Nucleus accumbens (tissue), 56 donors: ENCODE measurements around the gene ALG2.
"Not testable (repeated sequence)": the region's sequence is repeated elsewhere in the genome, so short reads cannot be mapped to it uniquely, and the experiment has no call there.

Source experiments
- DNase-seq, 56 donors: peaks; one replicate each; lab custom pipeline; 2025; lab: John Stamatoyannopoulos, UW

ALG2 gene

DNA sequence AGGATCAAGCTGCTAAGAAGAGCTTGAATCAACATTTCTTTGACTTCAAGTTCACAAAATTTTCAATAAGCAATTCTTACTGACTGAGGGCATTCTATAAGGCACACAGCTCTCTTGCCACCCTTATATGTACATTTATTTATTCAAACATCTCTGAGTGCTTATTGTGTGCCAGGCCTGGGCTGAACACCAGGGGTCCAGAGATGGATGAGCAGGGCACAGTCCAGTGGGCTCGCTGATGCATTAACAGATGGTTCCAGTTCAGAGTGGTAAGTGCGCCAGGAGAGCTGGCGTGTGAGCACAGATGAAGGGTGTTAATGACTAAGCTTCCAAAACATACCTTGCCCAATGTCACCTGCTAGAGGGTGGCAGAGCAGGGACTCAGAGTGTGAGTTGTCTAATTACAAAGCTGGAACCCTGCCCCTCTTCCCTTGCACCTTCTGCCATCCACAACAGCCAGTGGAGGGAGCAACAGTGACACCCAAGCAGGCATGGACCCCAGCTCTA is 24.6 kb downstream of the ALG2 start:
- DNase-seq: no peak

DNA sequence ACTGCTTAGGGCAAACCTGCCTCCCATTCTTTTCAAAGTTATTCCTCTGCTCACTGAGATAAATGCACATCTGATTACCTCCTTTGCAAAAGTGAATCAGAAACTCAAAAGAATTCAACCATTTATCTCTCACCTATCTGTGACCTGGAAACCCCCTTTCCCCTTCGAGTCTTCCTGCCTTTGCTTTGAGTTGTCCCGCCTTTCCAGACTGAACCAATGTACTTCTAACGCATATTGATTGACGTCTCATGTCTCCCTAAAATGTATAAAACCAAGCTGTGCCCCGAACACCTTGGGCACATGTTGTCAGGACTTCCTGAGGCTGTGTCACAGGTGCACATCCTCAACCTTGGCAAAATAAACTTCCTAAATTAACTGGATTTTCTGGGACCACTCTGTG is 25.3 kb downstream of the ALG2 start:
- not testable (repeated sequence) for DNase-seq

DNA sequence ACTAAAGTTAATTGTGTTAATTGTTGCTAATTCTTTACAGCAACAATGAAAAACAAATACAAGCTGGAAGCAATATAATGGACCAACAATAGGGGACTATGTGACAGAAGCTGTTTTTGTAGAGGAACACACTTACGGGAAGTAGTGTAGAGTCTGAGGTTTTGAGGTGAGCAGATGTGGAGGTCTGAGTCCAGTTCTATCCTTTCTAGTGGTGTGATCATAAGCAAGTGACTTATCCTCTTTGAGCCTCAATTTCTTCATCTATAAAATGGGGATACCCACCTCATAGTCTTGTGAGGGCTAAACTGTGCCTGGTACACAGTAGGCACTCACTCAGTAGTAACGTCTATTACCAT is 28.3 kb downstream of the ALG2 start:
- no peak for DNase-seq

DNA sequence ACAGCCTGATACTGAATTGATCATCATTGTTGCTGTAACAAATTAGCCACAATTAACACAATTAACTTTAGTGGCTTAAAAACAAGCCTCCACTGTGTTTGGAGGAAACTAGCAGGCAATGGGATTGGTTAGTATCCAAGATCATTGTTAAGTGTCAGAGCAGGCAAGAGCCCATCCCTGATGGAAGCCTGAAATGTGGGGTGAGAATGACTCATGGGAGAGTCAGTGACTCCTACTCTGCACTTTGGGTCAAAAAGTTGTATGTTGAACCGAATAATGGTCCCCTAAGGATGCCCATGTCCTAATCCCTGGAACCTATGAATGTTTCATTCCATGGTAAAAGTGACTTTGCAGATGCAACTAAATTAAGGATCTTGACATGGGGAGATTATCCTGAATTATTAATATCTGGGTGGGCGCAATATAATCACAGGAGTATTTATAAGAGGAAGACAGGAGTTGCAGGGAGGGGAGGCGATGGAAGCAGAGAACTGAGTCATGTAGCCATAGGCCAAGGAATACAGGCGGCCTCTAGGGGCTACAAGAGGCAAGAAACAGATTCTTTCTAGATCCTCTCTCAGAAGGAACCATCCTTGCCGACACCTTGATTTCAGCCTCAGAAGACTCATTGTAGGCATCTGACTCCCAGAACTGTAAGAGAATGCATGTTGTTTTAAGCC is 28.8 kb downstream of the ALG2 start:
- DNase-seq: no peak

DNA sequence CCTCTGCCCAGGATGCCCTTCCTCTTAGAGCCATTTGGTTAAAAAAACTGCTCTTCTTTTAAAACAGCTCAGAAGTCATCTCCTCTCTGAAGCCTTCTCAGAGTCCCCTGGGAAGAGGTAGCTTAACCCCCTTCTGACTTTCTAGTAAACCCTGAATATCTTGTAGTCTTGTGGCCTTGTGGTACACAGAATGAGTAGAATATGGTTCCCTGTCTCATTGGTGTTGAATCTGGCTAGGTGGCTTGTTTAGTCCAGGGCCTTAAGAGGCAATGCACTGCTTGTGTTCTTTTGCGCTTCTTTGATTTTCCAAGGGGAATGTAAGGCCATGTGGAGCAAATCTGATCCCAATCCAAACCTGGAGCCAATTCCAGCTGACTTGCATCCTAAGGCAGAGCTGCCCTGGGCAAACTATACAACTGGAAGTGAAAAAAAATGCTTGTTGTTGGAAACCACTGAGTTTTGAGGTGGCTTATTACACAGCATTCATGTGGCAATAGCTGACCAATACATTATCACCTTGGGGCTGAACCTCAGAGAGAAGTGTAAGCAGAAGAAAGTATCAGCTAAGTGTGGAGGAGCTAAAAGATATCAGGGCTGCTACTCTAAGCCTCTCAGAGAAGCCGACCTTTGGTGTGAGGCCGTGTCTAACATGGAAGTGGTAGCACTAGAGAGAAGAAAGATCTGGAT is 31.0 kb downstream of the ALG2 start:
- no peak for DNase-seq

DNA sequence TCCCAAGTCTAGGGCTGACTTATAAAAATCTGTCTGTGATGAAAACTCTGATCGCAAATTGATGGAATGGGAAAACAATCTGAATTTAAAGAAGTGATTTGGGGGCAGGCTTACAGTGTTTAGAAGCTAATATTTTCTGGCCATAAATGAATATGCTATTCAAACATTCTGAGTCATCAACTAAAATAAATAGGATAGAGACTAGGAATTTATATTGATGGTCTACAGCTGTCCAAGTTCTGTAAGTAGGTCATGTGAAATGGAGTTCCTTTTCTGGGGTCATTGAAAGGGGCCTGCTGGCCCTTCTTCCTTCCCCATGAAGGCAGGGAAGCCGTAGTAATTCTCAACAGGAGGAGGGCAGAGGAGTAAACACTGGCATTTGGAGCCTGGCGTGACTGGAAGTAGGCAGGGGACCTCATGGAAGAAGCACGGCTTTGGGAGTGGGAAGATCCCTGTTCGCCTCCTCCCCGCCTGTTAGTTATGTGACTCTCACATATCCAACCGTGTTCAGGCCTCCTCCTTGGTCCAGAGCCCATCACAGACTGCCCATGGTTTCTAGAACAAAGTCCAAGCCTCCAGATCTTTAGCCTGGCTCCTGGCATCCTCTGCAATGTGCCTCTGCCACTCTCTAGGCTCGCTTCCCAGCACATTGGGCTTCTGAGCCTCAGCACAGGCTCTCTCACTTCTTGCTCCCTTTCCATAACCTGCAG is 31.7 kb downstream of the ALG2 start:
- DNase-seq: no peak

DNA sequence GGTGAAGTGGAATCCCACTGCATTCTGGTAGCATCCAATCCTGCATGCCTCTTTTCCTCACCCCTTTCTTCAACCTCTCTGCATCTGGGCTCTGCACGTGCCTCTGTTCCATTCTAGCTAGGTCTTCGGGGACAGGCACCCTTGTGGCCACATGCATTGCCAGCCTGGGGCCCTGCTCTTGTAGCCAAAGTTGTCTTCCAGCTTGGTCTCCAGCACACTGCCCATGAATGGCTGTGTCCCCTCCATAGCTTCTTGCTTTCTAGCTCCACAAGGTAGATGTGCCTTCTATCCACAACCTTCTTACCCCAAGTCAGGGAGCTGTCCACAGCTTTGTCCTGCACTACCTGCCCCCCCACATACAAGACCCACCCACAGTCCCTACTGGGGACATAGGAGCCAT is 32.6 kb downstream of the ALG2 start:
- no peak for DNase-seq

DNA sequence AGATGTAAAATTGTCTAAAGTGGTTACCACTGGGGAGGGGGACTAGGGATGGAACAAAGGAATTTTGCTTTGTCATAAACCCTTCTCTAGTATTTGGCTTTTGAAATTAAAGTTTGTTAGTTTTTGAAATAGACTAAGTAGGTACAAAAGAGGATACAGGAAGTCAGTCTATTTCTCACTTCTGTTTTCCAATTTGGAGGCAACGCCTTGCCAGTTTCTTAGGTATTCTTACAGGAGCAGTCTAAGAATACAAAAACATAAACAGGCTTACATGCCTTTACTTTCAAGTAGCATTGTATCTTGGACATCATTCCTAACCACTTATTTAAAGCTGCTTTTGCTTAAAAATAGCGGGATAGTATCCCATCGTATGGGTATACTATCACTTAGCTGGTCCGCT is 34.4 kb downstream of the ALG2 start:
- no peak for DNase-seq

DNA sequence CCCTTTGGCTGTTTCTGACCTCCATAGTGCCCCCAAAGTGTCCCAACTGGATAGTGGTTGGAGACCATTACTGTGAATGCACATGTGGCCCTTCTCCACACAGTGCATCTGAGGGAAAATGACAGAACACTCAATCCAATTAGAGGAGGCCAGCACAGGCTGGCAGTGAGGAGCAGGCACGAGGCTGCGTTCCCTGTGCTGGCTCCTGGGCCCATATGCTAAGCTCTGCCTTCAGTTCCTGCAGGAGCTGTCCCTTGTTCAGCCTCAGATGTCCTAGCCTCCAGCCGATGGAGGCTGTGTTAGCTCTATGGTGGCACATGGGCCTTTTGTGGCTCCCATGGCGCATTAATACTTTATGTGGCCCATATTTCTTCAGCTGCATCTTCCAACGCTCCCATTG is 35.8 kb downstream of the ALG2 start:
- no peak for DNase-seq

DNA sequence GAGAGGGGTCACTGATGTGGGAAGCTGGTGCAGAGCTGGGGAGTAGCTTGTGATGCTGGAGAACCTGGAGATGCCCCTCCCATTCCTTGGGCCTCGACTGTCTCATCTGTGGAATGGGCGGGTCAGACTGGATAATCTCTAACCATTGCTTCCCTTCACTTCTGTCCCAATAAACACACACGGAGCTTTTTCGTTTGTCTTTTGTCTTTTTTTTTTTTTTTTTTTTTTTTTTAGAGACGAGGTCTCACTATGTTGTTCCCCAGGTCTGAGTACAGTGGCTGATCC is 36.5 kb downstream of the ALG2 start:
- DNase-seq: no peak

DNA sequence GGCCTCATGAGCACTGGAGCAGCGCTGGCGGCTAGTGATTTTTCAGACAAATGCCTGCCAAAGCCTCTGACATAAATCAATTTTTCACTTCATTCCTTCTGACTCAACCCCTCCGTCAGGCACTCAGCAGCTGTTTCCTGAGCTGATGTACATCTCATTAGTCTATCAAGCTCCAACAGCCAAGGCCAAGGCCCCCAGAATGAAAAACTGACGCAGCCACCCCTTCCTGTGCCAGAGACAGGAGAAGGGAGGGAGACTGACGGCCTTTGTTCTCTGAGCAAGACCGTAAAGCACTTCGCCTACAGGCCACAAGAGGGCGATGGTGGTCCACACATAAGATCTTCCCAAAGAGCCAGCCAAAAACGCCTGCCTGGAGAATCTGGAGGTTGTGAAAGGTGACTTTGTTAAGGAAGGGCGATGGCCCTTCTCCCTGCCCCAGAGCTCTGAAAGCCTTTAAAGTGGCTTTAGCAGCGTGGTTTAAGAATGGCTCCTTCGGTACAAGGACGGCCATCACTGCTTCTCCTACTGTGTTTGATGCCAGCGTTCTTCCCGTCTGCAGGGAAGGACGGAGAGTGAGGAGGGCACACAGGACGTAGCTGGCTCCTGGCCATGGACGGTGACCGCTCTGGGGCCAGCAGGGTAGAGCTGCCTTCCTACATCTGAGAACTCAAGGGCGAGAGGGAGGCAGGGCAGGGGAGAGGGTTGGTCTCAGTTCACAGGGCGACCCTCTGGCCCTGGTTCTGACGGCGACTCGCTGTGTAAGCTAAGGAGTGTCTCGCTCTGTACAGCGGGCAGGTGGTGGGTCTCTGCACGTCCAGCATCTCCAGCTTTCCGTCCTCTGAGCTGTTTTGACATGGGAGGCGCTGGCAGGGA is 37.0 kb downstream of the ALG2 start:
- peak in 55 of 56 donors; percentile 16 to 95 (median 77) for DNase-seq

DNA sequence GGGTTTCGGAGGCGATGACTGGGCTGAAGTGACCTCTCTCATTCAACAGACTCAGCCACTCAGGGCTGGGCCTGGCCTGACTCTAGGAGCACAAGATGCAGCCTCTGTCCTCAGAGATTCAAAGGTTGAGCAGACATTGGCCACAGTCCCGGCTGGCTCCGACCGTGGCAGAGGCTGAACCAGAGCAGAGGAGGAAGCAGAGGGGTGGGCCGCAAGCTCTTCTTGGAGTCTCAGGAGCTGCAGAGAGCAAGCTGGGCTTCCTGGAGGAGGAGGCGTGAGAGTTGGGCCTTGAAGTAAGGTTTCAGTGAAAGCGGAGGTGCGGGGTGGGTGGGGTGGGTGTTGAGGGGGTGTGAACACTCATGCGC is 37.6 kb downstream of the ALG2 start:
- DNase-seq: no peak

DNA sequence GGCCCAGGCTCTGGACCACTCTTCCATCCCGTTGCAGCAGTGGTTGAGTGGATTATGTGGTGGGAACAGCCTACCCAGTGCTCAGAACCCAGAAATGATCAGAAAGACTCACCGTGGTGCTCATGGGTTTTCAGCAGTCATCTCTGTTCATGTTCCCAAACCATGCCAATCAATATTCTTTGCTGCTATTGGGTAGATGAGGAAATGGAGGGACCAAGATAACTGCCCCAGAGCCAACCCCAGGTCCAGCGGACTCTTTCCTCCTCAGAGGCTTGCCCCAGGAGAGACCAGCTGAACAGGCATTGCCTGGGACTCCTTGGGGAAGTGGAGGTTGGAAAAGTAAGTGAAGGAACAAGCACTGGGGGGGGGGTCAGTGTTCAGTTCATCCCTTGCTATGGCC is 38.1 kb downstream of the ALG2 start:
- no peak for DNase-seq

DNA sequence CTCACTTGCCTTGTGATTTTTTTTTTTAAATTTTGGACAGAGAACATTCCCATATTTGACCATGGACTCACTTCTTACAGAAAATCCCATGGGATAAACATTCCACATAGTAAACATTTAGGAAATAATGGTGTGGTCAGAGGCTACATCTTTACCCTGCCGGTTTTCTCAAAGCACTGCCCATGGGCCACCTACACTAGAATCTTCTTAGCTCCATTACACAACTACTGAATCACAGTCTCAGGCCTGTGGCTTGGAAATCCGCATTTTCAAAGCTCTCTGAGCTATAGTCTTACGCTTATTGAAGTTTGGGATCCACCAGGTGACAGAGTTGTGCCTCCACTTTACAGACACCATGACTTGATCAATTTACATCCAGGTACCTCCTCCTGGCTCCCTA is 39.4 kb downstream of the ALG2 start:
- no peak for DNase-seq

DNA sequence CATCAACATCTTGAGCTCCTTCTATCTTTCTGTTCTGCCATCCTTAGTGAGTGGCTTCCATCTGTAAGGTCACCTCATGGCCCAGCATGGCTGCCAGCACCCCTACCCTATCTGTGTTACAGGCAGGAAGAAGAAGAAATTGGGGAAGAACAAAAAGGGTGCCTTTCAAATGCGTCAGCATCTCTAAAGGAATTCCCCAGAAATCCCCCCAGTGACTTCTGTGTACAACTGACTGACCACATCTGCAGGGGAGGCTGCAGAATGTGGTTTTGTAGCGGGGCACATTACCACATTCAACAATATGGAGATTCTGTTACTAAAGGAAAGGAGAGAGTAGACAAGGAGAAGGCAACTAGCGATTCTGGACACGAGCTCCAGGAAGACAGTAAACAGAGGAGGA is 40.1 kb downstream of the ALG2 start:
- no peak for DNase-seq

DNA sequence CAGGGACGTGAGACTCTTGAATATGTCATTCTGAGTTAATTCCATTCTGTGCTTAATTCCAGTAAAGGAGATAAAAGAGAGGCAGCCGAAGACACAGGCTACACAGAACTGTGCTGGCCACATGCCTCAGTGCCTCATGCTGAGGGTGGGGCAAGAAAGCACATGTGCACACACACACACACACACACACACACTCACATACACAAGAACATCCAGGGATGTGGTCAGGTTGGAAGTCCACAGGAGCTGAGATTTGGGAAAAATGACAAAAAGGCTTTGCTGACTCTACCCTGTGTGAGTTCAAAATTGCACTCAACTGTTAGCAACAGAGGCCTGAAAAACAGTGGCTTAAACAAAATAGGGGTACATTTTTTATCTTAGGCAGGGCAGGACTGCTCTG is 40.5 kb downstream of the ALG2 start:
- no peak for DNase-seq

DNA sequence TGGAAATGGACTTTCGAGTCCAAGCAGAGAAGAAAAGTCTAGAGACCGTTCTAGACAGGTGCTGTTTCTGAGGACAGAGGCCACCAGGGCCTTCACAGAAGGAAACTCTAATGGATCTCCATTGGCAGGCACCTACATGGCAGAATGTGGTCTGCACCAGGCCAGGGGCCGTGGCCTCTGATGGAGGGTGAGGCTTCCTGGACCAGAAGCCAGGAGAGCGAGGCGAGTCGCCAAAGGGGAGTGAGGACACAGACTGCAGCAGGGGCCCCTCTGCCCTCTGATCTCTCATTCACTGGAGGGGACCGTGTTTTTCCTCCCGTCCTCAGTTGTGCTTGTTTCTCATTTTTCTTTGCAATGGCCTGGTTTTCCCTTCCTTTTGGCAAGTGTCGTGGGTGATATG is 41.1 kb downstream of the ALG2 start:
- no peak for DNase-seq

DNA sequence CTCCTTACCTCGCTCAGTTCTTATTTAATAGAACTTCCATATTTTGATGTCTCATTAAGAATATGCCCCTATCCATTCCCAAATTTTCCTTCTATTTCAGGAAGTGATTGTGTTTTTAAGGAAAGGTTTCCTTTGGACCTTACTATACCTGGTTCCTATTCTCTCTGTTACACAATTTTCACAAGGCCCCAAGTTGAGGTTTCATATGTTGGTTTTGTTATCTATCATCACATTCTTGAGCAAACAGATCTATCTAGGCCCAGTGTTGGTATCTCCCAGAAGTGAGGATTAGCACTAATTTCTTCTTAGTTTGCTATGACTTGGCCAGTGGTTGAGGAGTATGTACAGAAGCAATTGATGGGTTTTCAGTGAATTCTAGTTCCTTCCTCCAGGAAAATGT is 41.5 kb downstream of the ALG2 start:
- DNase-seq: no peak

DNA sequence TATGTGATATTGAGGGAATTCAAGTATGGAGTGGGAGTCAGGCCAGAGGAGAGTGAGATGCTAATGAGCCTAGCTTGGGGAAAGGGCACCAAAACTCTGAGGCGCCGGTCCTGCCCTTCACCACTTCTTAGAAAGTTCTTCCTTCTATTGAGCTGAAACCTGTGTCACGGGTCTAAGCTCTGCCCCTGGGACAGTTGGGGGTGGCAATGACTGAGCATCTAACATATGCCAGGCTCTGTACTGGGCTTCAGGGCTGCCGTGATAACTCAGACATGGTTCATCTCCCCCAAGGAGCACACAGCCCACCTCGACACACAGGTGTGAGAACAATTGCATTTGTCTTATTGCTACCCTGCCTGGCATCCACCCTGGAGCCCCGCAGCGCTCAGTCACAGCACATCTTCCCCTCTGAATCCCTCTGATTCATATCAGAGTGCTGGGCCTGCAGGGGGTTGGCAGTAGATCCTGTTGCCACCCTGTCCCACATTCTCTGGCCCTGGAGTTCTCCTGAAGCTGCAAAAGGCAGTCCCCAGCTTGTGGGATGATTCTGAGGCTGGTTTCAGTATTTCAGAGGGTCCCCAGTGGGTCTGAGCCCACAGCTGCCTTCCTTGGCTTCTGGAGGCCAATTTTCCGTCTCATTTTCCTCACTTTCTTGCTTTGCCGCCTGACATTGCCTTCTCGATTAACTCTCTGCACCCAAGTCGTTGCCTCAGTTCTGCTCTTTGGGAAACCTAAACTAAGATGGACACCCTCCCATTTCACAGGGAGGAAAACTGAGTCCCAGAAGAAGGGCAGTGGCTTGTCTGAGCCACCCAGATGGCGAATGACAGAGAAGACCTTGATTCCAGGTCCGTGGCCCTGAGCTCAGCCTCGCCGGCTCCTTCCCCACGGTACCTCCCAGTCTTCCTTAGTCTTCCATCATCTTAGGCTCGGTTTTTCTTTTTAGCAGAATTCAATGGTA is 42.5 kb downstream of the ALG2 start:
- DNase-seq: no peak
